Activated naive CD8-positive, alpha-beta T cell treated with anti-CD3 and anti-CD28 coated beads, Interleukin-2, amount 50 U/mL, for 24 hours (primary cell): ENCODE data around the gene CFAP91.

Source experiments
- ATAC-seq: fragments of 150-1000 bp; cut with Tn5 transposase; one replicate; pipeline ENCODE4 v1.10.0; 2021
- DNase-seq: peaks from one replicate; pipeline ENCODE4 v3.0.0; 2021
- H3K27ac Mint-ChIP-seq: one replicate; pipeline ENCODE4 v1.8.0; 2021; ENCODE audit warnings: mild to moderate bottlenecking, mixed read lengths
- H3K27me3 Mint-ChIP-seq: one replicate; pipeline ENCODE4 v1.8.0; 2021; ENCODE audit warnings: mixed read lengths
- H3K36me3 Mint-ChIP-seq: one replicate; pipeline ENCODE4 v1.8.0; 2021; ENCODE audit warnings: low read depth, mixed read lengths
- H3K4me1 Mint-ChIP-seq: one replicate; pipeline ENCODE4 v1.8.0; 2021; ENCODE audit warnings: mixed read lengths
- H3K4me3 Mint-ChIP-seq: one replicate; pipeline ENCODE4 v1.8.0; 2021; ENCODE audit warnings: mild to moderate bottlenecking, moderate library complexity, mixed read lengths
- H3K9me3 Mint-ChIP-seq: one replicate; pipeline ENCODE4 v1.8.0; 2021; ENCODE audit warnings: mixed read lengths

CFAP91 gene

DNA sequence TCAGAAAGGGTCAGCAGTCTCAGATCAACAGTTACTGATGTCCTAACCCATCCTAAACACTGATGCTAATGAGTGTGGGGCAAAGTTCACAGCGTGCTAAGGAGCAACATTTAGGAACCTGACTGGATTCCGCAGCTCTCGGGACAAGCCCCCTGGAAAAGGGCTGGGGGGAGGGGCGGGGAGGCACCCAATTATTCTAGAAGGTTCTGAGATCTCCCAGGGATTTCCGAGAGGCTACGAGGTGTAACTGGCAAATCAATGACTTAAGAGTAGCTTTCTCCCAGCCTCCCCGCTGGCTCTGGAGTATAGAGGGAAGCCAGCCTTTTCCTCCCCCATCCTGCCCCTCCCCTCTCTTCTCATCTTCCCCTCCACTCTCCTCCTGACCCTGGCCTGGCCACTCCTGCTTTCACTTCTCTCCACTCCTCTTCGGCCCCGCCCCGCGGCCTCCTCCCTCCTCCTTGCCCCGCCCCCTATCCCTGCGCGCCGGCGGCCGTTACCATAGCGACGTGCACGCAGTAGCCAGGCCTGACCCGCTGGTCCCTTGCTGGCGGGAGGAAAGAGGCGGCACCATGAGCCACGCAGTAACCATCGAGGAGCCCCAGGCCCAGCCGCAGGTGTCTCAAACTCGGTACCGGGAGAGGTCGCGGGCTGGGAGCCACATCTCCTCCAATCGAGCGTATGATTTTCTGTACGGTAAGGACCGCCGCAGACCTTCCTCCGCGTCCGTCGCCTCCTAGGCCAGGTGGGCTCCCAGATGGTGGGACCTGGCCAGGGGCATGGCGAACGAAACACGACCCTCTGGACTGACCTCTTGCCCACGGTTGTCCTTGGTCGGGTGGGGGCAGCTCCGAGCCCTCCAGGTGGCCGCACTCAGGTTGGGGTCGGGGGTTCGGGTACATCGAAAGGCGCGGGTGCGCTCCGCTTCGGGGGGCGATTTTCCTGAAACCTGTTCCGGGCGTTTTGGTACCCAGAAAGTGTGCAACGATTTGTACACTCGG is at the start of gene CFAP91:
TSS of gene CFAP91 (plus strand) at position 493 of the 998 bp plus-strand sequence. CDS start at position 570, 77 bp downstream.
- Mint-ChIP-seq H3K4me1 (peaks cover 38% of the 10 kb centered on the region), H3K4me3 (peak within 1 kb of the TSS; percentile 67), H3K27me3 (peaks cover 13% of the 10 kb centered on the region), H3K9me3 (peaks cover 11% of the 10 kb centered on the region), H3K27ac (peak within 1 kb of the TSS; percentile 56), H3K36me3 (peaks cover 4% of the 10 kb centered on the region)
- peak; percentile 87 for ATAC-seq
- peak; percentile 89 for DNase-seq

DNA sequence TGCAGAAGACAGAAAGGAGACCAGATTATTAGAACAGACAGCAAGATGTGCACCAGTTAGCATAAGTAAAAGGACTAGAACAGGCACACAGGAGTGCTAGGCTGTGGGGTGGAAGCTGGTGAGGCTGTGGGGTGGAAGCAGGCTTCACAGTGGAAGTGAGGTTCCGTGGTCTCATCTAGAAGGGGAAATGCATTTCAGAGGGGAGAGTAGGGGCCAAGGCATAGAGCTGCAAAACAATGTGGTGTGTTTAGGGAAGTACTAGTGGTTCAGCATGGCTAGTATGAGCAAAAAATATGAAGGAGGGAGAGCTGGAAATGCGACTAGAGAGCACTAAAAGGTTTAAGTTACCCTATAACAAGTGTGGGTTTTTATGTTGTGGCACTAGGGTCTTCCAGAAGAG is 48.9 kb upstream of the CFAP91 start:
- no peaks in the 10 kb centered on the region for H3K9me3 Mint-ChIP-seq
- H3K27ac Mint-ChIP-seq, result no peak overlapping the region
- peaks cover 8% of the 10 kb centered on the region for H3K36me3 Mint-ChIP-seq
- H3K4me3 Mint-ChIP-seq, result no peak overlapping the region
- DNase-seq (no peak), ATAC-seq (no peak)
- H3K4me1 Mint-ChIP-seq, result no peaks in the 10 kb centered on the region
- no peaks in the 10 kb centered on the region for H3K27me3 Mint-ChIP-seq

DNA sequence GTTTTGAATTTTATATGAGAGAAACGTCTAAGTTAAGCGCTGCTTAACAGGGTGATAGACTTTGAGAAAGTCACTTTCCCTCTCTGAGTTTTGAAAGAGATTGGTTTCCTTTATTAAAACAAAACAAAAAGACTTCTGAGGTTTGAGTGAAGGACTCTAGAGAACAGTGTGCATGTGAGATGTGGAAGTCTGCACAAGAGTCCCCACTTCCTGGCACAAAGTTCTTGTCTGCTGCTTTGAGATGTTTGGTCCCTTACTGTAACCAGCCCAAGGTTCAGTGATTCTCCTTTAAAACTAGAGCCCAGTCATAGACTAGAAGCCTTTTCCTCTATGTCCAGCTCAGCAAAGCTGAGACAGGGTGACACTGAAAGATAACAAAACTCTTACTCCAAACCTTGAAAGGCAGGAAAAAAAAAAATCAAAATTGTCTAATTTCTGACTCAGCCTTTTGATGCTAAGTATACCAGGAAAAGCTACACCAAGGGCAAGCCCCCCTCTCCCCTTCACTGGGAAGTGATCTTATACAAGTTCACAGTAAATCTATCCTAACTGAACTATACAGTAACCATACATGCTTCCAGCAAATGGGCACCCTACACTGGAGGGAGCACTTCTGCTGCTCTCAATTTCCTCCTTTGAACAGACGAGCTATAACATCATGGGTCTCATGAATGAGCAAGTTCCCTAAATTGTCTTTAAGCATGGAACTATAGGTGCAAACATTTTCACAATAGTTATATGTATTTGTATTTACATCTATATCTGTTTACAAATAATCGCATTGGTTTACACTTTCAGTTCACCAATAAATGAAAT is 44.7 kb upstream of the CFAP91 start:
- Mint-ChIP-seq H3K36me3 (peaks cover 2% of the 10 kb centered on the region), H3K27ac (no peak overlapping the region), H3K4me3 (no peak overlapping the region), H3K9me3 (no peaks in the 10 kb centered on the region), H3K27me3 (no peaks in the 10 kb centered on the region), H3K4me1 (no peaks in the 10 kb centered on the region)
- DNase-seq (no peak), ATAC-seq (no peak)

DNA sequence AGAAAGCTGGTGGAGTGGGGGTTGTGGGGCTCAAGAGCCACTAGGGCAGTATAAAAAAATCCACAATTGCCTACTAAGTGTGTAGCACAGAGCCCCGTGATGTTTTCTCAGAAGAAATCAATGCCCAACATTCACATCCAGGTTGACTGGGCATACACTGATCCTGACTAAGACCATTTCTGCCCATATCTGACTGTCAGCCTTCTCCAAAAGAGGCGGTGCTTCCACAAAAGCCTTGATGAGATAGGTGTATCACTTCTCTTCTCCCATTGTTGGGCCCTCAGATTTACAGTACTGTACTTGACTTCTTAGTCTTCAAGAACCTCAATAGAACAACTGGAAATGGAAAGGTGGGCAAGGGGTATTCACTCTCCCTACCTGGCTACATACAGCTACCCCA is 43.8 kb upstream of the CFAP91 start:
- no peak for ATAC-seq
- H3K4me3 Mint-ChIP-seq, result no peak overlapping the region
- H3K36me3 Mint-ChIP-seq, result no peaks in the 10 kb centered on the region
- H3K4me1 Mint-ChIP-seq, result no peaks in the 10 kb centered on the region
- DNase-seq, result no peak
- H3K27ac Mint-ChIP-seq, result no peak overlapping the region
- H3K9me3 Mint-ChIP-seq, result no peaks in the 10 kb centered on the region
- no peaks in the 10 kb centered on the region for H3K27me3 Mint-ChIP-seq

DNA sequence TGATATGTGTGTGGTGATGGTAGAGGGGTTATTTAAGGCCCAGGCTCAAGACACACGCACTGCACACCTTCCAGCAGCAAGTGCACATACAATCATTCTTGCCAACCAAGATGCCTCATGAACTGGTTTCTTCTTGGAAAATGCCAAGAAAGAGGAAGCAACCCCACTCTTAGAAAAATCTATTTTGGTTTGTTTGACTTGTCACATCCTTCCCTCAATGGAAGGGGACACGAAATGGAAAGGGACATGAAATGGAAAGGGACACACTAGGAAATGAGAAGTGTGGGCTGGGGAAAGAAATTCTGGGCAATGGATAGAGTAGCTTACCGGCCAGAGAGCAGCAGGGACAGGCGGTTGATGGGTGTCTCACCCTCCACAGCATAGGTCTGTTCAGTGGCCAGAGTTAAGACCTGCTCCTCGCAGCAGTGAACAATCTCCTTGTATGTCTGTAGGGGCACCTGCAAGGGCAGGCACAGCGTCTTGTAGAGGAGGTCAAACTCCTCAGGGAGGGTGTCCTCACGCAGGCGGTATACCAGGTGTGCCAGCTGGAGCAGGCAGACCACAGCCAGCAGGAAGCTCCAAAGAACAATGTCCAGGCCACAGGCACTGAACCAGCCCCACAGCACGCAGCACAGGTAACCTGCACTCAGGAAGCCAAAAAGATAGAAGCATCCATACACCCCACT is 43.1 kb upstream of the CFAP91 start:
- Mint-ChIP-seq H3K27ac (no peak overlapping the region), H3K27me3 (no peaks in the 10 kb centered on the region), H3K4me3 (no peak overlapping the region), H3K36me3 (no peaks in the 10 kb centered on the region), H3K9me3 (no peaks in the 10 kb centered on the region), H3K4me1 (peaks cover 7% of the 10 kb centered on the region)
- no peak for DNase-seq
- no peak for ATAC-seq

DNA sequence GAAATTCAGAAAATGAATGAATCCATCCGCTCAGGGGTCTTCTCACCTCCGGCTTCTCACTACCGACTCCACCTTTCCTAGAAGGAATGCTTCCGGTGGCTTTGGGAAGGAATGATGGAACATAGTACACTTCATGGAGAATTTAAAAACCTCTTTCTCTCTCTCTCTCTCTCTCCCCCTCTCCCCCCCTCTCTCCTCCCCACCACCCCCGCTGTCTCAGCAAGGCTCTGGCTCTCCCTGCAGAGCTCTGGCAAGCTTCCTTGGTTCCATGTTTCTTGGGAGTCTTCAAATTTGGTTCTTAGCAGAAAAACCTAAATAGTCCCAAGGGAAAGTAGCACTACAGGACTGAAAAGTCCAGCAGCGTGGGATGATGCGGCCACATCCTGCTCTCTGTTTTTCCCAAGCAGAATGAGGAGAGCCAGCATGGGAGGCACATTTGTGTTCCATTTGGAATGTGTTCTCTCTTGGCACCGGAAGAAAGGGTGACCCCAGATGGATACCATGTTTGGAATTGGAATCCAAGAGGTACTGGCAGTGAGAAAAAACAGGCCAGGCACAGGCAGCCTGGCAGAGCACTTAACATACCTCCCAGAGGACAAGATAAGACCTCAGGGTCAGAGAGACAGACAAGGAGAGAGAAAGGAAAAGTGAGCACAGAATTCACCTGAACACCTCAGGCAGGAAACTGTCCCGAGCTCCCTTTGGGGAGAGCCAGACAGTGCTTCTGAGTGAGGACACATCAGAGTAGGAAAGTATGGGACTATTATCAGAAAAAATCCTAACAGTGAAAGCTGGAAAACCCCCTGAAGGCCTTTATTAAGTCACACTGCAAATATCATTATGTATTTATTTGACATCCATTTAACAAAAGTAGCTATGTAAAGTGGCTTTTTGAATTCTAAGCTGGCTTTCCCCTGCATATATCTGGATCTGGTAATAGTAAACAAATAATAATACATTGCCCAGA is 42.1 kb upstream of the CFAP91 start, which contains the start of gene POPDC2:
TSS of gene POPDC2 (minus strand) at position 116 of the 967 bp plus-strand sequence. CDS start 166 bp downstream, outside the sequence.
- Mint-ChIP-seq H3K9me3 (no peaks in the 10 kb centered on the region), H3K27ac (no peak within 1 kb of the TSS), H3K36me3 (no peaks in the 10 kb centered on the region), H3K27me3 (no peaks in the 10 kb centered on the region), H3K4me3 (no peak within 1 kb of the TSS), H3K4me1 (peaks cover 9% of the 10 kb centered on the region)
- no peak for DNase-seq
- ATAC-seq, result no peak

DNA sequence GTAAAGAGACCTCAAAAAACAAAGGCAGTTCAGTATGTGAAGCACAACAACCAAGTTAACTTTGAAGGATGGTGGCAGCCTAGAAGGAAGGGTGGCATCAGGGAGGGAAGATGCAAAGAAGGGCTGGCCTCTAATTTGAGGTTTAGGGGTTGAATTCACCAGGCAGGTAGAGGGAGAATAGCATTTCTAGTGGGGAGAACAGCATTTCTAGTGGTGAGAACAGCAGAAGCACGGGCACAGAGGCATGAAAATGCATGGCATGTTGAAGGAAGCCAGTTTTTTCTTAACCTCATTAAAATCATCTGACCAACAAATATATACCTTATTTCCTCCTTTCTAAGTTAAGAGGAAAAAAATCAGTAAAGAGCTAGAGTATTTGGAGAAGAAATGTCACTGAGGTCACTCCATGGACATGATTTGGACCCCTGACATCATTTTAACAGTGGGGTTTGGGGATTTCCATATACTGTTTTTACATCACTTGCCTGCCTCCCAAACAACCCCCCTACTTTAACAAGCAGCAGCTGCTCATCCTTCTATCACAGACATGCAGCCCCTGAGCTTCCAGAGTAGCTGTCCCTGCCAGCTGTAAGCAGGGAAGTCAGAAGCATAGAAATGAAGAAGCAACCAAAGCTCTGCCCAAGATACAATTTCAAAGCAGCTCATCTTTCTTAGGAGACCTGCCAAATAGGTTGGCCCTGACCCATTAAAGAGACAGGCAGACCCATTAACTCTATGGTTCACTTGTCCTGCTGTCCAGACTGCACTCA is 40.0 kb upstream of the CFAP91 start:
- H3K27me3 Mint-ChIP-seq, result no peaks in the 10 kb centered on the region

DNA sequence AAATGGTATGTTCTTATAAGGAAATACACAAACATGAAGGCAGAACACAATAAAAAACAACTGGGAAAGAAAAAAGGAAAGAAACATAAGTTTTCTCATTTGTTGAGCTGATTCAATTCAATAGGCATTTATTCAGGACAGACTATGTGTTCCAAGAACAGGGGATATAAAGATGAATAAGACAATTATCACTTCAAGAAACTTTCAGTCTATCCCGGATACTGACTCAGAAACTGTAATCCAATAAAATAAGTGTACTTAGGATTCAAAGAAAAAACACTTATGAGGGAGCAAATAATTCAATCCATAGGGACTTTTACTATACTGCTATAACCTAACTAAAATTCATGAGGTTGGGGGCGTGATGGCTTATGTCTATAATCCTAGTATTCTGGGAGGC is 38.9 kb upstream of the CFAP91 start:
- Mint-ChIP-seq H3K9me3 (no peaks in the 10 kb centered on the region), H3K27ac (peak overlapping the region; percentile 9)

More for the DNA sequence above, 40.0 kb upstream of the CFAP91 start:
- ATAC-seq, result no peak
- Mint-ChIP-seq H3K4me3 (no peak overlapping the region), H3K4me1 (peaks cover 9% of the 10 kb centered on the region), H3K9me3 (no peaks in the 10 kb centered on the region), H3K27ac (no peak overlapping the region), H3K36me3 (peaks cover 3% of the 10 kb centered on the region)
- DNase-seq, result no peak

DNA sequence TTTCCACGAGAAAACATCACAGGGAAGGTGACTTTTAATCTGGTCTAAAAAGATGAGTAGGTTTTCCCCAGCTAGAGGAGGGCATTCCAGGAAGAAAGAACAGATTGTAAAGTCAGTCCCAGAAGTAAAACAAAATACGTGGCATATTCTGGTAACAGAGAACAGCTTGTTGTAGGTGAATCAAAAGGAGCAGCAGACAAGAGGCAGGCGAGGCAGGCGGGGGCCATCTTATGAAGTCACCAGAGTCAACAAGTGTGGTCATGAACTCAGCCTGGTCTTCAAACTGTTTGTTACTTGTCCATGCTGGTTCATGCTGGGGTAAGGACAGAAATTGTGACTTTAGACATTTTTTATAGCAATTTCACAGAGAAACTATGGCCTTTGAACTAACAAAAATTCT is 38.5 kb upstream of the CFAP91 start:
- Mint-ChIP-seq H3K36me3 (peaks cover 9% of the 10 kb centered on the region), H3K27ac (peak overlapping the region; percentile 9), H3K9me3 (no peaks in the 10 kb centered on the region), H3K27me3 (no peaks in the 10 kb centered on the region), H3K4me1 (peaks cover 9% of the 10 kb centered on the region), H3K4me3 (no peak overlapping the region)
- ATAC-seq (no peak), DNase-seq (no peak)

More for the DNA sequence above, 38.9 kb upstream of the CFAP91 start:
- Mint-ChIP-seq H3K4me3 (no peak overlapping the region), H3K4me1 (peaks cover 9% of the 10 kb centered on the region), H3K27me3 (no peaks in the 10 kb centered on the region), H3K36me3 (peaks cover 4% of the 10 kb centered on the region)
- ATAC-seq, result no peak
- no peak for DNase-seq

DNA sequence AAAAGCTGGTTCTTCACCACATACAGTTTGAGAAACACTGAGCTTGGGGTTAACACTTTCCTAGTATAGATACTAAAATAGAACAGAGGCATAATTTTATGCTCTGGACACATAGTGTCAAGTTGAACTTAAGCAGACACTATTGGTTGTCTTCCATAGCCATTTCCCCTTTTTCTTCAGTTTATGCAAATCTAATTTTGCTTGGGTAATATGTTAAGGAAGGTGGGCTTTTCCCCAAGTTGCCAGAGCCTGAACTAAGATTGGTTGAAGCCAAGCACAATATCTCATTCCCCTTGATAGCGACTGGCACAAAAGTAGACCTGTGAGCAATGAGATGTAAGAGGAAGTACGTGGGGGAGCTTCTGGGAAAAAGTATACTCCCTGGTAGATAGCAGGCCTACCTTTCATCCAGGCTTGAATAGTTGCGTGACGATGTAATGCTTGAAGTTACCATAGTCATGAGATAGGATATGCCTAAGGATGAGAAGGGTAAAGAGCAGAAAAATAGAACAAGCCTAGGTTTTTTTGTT is 37.9 kb upstream of the CFAP91 start:
- Mint-ChIP-seq H3K27me3 (no peaks in the 10 kb centered on the region), H3K27ac (no peak overlapping the region), H3K36me3 (peaks cover 12% of the 10 kb centered on the region), H3K4me1 (peaks cover 11% of the 10 kb centered on the region), H3K9me3 (no peaks in the 10 kb centered on the region), H3K4me3 (no peak overlapping the region)
- DNase-seq, result no peak
- ATAC-seq, result peak; percentile 15

DNA sequence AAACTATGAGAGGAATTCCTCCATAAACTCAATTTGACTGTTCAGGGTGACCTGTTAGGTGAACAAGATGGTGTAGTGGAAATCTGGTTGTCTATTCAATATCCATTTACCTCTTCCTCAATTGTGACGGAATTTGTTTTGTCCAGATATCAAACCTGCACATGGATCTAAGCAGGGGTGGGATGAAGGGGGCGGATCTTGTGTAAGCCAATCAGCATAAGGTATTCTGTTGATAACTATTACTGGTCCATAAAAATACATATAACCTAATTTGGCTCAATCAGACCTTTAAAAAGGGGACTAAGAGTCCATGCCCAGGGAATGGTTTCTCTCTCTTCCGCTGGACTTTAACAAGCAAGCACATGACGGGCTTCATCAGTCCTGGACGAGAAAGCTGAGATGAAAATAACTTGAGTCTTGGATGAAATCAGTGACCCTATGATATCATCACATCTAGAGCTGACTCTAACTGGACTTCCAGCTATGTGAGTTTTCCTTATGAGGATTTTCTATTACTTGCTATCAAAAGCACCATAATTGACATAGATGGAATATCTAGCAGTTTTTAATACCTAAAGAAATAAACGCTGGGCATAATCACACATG is 36.8 kb upstream of the CFAP91 start:
- no peaks in the 10 kb centered on the region for H3K27me3 Mint-ChIP-seq
- H3K9me3 Mint-ChIP-seq, result no peaks in the 10 kb centered on the region
- ATAC-seq (no peak), DNase-seq (no peak)
- peaks cover 19% of the 10 kb centered on the region for H3K4me1 Mint-ChIP-seq
- H3K27ac Mint-ChIP-seq, result no peak overlapping the region
- peaks cover 21% of the 10 kb centered on the region for H3K36me3 Mint-ChIP-seq
- H3K4me3 Mint-ChIP-seq, result no peak overlapping the region

DNA sequence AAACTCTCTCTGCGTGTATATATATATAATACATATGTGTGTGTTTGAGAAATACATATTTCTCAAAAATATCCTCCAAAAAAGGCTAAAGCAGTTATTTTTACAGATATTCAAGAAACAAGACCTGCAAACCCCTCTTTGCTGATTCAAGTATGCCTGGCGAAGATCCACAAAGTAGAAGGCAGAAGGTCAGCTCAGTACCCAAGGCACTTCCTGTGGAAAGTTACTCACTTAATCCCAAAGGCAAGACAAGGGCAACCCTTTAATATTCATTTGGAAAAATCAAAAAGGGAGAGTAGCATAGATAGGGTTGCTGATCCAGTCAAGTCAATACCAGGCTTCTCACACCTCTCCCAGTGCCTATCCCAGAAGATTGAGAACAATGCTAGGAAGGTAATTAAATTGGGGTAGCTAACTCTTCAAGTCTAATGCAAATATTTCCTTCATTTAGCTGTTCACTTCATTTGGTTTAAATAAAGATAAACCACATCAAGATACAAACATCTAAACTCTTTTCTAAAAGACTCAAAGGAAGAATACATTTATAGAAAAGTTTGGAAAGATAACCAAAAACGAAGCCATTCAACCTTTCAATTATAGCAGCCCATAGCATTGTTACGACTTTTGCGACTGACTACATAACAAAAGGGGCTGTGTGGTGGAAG is 32.8 kb upstream of the CFAP91 start:
- no peak for ATAC-seq
- Mint-ChIP-seq H3K4me3 (no peak overlapping the region), H3K9me3 (no peaks in the 10 kb centered on the region), H3K36me3 (peaks cover 35% of the 10 kb centered on the region), H3K27ac (peak overlapping the region; percentile 57), H3K27me3 (no peaks in the 10 kb centered on the region), H3K4me1 (peaks cover 23% of the 10 kb centered on the region)
- DNase-seq, result no peak
